Daoy (cell line): ENCODE measurements around the gene PLCB2. TPM values are rescaled to one million over a fixed set of nuclear protein-coding genes. Genes with fewer than 3 reads are reported as not detected.

ENCODE experiments used
- DNase-seq: peaks from one replicate; pipeline ENCODE4 v3.0.0-alpha.2; 2015; ENCODE audit warnings: low read depth
- total RNA-seq: library from RNA; depleted of rRNA; stranded (reverse); fragments of >200 nt; shearing (Covaris generic); gene quantifications from 2 replicates; pipeline ENCODE4 v1.2.3, GENCODE V29; 2014; rRNA removed

Gene PLCB2
- 0.29 and 1.3 TPM in 2 replicates for total RNA-seq

- peak; percentile 48 for DNase-seq
Observed at GRCh38 chr15:40307421-40308211, at the start of gene PLCB2. Gene PLCB2 (minus strand): TSS chr15:40307935. CDS start chr15:40307672, 263 bp downstream.

- no peak for DNase-seq
Observed at GRCh38 chr15:40357246-40357645, 49.5 kb upstream of the PLCB2 start.

GRCh38 chr15:40355976-40356585, 48.3 kb upstream of the PLCB2 start:
- no peak for DNase-seq

GRCh38 chr15:40354408-40355171, 46.9 kb upstream of the PLCB2 start:
- peak; percentile 57 for DNase-seq

GRCh38 chr15:40353697-40354096, 46.0 kb upstream of the PLCB2 start:
- no peak for DNase-seq

GRCh38 chr15:40352281-40352901, 44.7 kb upstream of the PLCB2 start:
- DNase-seq: no peak

- DNase-seq: no peak
Observed at GRCh38 chr15:40349163-40349562, 41.4 kb upstream of the PLCB2 start.

- no peak for DNase-seq
Observed at GRCh38 chr15:40348474-40348870, 40.7 kb upstream of the PLCB2 start.

GRCh38 chr15:40347559-40348473, 40.1 kb upstream of the PLCB2 start:
- DNase-seq: no peak

- DNase-seq: no peak
Observed at GRCh38 chr15:40346579-40347558, 39.1 kb upstream of the PLCB2 start.

GRCh38 chr15:40345867-40346578, 38.3 kb upstream of the PLCB2 start:
- no peak for DNase-seq

- DNase-seq: no peak
Observed at GRCh38 chr15:40345225-40345866, 37.6 kb upstream of the PLCB2 start.

- peak; percentile 69 for DNase-seq
Observed at GRCh38 chr15:40344631-40345120, 36.9 kb upstream of the PLCB2 start.

GRCh38 chr15:40344217-40344616, 36.5 kb upstream of the PLCB2 start:
- DNase-seq: peak; percentile 59

- DNase-seq: peak; percentile 96
Observed at GRCh38 chr15:40343512-40343911, 35.8 kb upstream of the PLCB2 start.

GRCh38 chr15:40342416-40343320, 34.9 kb upstream of the PLCB2 start:
- peak; percentile 60 for DNase-seq

GRCh38 chr15:40340740-40341400, 33.1 kb upstream of the PLCB2 start, which contains the start of gene CCDC9B:
Gene CCDC9B (minus strand): TSS chr15:40340939. CDS start chr15:40340819, 120 bp downstream.
- peak; percentile 89 for DNase-seq
